Kidney (tissue), 14 donors: ENCODE data around the gene ATG13. TPM values are rescaled to one million over a fixed set of nuclear protein-coding genes. Genes with fewer than 3 reads are reported as not detected.

ENCODE experiments used
- DNase-seq, 5 donors: peaks; one replicate each; pipeline ENCODE4 v3.0.0-alpha.2; 2013 to 2020
- FAIRE-seq: peaks from 2 replicates; lab custom pipeline; 2012; peaks lifted over from hg19 to GRCh38; lab: Jason Lieb, UNC
- H3K27ac ChIP-seq, 2 donors: one replicate each; pipeline ENCODE4 v1.7.0; 2013; ENCODE audit warnings: low read depth in 2 of 2, low read length in 2 of 2, inconsistent platforms in 1 of 2
- H3K27me3 ChIP-seq: one replicate; pipeline ENCODE4 v1.7.1; 2013; ENCODE audit warnings: low read length, inconsistent platforms; ENCODE audit not compliant: control insufficient read depth, insufficient read depth
- H3K36me3 ChIP-seq, 3 donors: one replicate each; pipeline versions ENCODE4 v1.7.0 to v1.7.1; 2013; ENCODE audit warnings: low read length in 3 of 3, control low read depth in 1 of 3, inconsistent platforms in 1 of 3; ENCODE audit not compliant: insufficient read depth in 3 of 3, control insufficient read depth in 2 of 3
- H3K4me1 ChIP-seq, 3 donors: one replicate each; pipeline versions ENCODE4 v1.7.0 to v1.7.1; 2013; ENCODE audit warnings: low read length in 3 of 3, inconsistent platforms in 1 of 3, low read depth in 1 of 3; ENCODE audit not compliant: control insufficient read depth in 2 of 3, insufficient read depth in 2 of 3
- H3K4me3 ChIP-seq, 3 donors: one replicate each; pipeline versions ENCODE4 v1.7.0 to v1.8.1; 2013; ENCODE audit warnings: low read length in 3 of 3, control low read depth in 1 of 3, inconsistent platforms in 1 of 3
- H3K9ac ChIP-seq, 3 donors: one replicate each; pipeline versions ENCODE4 v1.7.0 to v1.7.1; 2013; ENCODE audit warnings: low read length in 3 of 3, control low read depth in 1 of 3, inconsistent platforms in 1 of 3
- H3K9me3 ChIP-seq, 3 donors: one replicate each; pipeline versions ENCODE4 v1.7.0 to v1.7.1; 2013; ENCODE audit warnings: low read length in 3 of 3, control low read depth in 1 of 3, inconsistent platforms in 1 of 3; ENCODE audit not compliant: control insufficient read depth in 2 of 3, insufficient read depth in 1 of 3
- intact Hi-C: fragments of 100-400 bp; cut with DNase I; formaldehyde crosslinking; loops from one replicate; pipeline ENCODE4 v1.11.1; 2022
- polyA plus RNA-seq: library from polyadenylated mRNA; stranded (reverse); fragments of 350-450 nt; fragmentation: Illumina TruSeq; extraction: RNeasy Lipid Tissue Mini Kit (QIAGEN cat#74804); gene quantifications from one replicate; pipeline ENCODE4 v1.2.3, GENCODE V29; 2014; ENCODE audit warnings: low read depth, low replicate concordance; ENCODE audit not compliant: insufficient read depth
- total RNA-seq: library from RNA; stranded (reverse); fragmentation: NEBNext Ultra II Directional; extraction: Animal tissue kit (Norgen Biotek cat#: 25700); gene quantifications from one replicate; pipeline ENCODE4 v1.2.1, GENCODE V29; 2021
- TF ChIP-seq, protein P1 (sequence below): IDR thresholded peaks from 3 replicates; pipeline ENCODE4 v1.5.1; 2012; ENCODE audit warnings: mild to moderate bottlenecking, moderate library complexity, borderline replicate concordance; ENCODE audit not compliant: insufficient read depth; ENCODE audit errors: extremely low read depth
- donor health status: control.
- donor health status: control.
- donor health status: control.
- donor health status: control.
- donor health status: control.
- donor health status: DM: yes; HTN: yes; CAD: no.
- donor health status: Normal renal cell carcinoma (clear cell type).

ATG13 gene
- total and polyA plus RNA-seq, 2 donors from 2014 or later: 40.1 to 73.5 TPM

GRCh38 chr11:46657186-46657585, 39.8 kb downstream of the ATG13 start:
- H3K9ac ChIP-seq: no peak overlapping the region
- intact Hi-C loops: no loop called here
- FAIRE-seq (no peak), DNase-seq (no peak)
- H3K36me3 ChIP-seq: peaks cover 11 to 50% (median 34%) of the 10 kb centered on the region in 3 donors
- no peaks in the 10 kb centered on the region for H3K9me3 ChIP-seq
- no peaks in the 10 kb centered on the region for H3K4me1 ChIP-seq
- H3K27me3 ChIP-seq: no peaks in the 10 kb centered on the region
- no peak overlapping the region for H3K4me3 ChIP-seq
- TF ChIP-seq, protein P1, sequence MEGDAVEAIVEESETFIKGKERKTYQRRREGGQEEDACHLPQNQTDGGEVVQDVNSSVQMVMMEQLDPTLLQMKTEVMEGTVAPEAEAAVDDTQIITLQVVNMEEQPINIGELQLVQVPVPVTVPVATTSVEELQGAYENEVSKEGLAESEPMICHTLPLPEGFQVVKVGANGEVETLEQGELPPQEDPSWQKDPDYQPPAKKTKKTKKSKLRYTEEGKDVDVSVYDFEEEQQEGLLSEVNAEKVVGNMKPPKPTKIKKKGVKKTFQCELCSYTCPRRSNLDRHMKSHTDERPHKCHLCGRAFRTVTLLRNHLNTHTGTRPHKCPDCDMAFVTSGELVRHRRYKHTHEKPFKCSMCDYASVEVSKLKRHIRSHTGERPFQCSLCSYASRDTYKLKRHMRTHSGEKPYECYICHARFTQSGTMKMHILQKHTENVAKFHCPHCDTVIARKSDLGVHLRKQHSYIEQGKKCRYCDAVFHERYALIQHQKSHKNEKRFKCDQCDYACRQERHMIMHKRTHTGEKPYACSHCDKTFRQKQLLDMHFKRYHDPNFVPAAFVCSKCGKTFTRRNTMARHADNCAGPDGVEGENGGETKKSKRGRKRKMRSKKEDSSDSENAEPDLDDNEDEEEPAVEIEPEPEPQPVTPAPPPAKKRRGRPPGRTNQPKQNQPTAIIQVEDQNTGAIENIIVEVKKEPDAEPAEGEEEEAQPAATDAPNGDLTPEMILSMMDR: no peak
- H3K27ac ChIP-seq: no peak overlapping the region

DNA sequence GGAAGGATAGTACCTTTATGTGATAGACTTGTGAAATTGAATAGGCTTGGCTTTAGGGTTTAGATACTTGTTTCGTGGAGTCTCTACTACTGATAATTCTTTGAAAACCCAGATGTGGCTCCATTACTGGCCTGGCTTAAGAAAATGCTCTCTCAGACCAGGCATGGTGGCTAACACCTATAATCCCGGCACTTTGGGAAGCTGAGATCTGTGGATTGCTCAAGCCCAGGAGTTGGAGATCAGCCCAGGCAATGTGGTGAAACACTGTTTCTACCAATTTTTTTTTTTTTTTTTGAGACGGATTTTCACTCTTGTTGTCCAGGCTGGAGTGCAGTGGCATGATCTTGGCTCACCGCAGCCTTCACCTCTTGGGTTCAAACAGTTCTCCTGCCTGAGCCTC, 40.9 kb downstream of the ATG13 start:
- H3K4me1 ChIP-seq: no peaks in the 10 kb centered on the region
- no peak for DNase-seq
- H3K9ac ChIP-seq: no peak overlapping the region
- no peak for FAIRE-seq
- no peaks in the 10 kb centered on the region for H3K9me3 ChIP-seq
- intact Hi-C loops: no loop called here
- H3K4me3 ChIP-seq: no peak overlapping the region
- H3K27ac ChIP-seq: no peak overlapping the region
- no peaks in the 10 kb centered on the region for H3K27me3 ChIP-seq
- H3K36me3 ChIP-seq: peaks cover 11 to 53% (median 37%) of the 10 kb centered on the region in 3 donors
- TF ChIP-seq, protein P1: no peak

DNA sequence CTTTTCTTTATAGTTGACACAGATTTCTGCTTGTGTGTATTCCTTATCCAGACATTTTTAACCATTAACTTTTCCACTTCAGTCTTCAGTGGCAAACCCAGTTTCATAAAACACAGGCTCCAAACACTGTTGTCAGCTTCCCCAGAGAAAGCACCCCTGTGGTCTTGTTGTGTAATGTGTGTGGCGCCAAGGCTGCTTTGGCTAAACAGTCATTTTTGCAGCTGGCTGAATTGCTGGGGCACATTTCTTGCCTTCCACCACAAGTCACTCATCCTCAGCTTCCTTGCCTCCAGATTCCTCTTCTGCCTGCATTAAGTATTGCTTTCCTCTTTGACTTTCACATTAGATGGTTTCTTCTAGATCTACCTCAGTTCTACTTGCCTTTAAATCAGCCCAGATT, 42.6 kb downstream of the ATG13 start:
- H3K4me3 ChIP-seq: no peak overlapping the region
- no peak overlapping the region for H3K27ac ChIP-seq
- no peaks in the 10 kb centered on the region for H3K9me3 ChIP-seq
- H3K36me3 ChIP-seq: peaks cover 10 to 61% (median 43%) of the 10 kb centered on the region in 3 donors
- no peak for FAIRE-seq
- no peak overlapping the region for H3K9ac ChIP-seq
- DNase-seq: no peak
- H3K4me1 ChIP-seq: no peaks in the 10 kb centered on the region
- intact Hi-C loops: no loop called here
- TF ChIP-seq, protein P1: no peak
- H3K27me3 ChIP-seq: no peaks in the 10 kb centered on the region

DNA sequence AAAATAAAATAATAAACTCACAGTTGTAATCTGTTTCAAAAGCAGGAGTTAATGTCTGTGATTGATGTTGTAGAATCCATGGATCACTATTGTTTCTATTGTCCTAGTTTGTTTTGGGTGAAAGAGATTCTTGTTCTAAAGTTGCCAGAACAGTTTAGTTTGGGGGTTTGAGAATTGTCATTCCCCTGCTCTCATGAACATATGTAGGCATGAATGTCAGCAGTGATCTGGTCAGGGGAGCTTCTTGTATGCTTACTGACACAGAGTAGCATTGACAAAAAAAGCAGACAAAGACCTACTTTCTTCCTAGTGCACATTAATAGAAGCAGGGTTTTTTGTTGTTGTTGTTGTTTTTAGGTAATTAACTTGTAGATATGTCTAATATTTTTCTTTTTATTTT, 44.5 kb downstream of the ATG13 start:
- no peak for FAIRE-seq

More for the DNA sequence above, 44.5 kb downstream of the ATG13 start:
- Histone ChIP-seq H3K9me3 (no peaks in the 10 kb centered on the region), H3K9ac (no peak overlapping the region), H3K4me3 (no peak overlapping the region), H3K27ac (no peak overlapping the region), H3K27me3 (no peaks in the 10 kb centered on the region), H3K4me1 (peaks cover 0 to 6% (median 0%) of the 10 kb centered on the region in 3 donors), H3K36me3 (peaks cover 10 to 54% (median 31%) of the 10 kb centered on the region in 3 donors)
- intact Hi-C loops: no loop called here
- no peak for DNase-seq
- TF ChIP-seq, protein P1: no peak
